CD4-positive, alpha-beta T cell (primary cell): ENCODE measurements around the gene C1orf115. TPM values are rescaled to one million over a fixed set of nuclear protein-coding genes. Genes with fewer than 3 reads are reported as not detected.

Experiments
- ATAC-seq: fragments of 200-7000 bp; cut with Tn5 transposase; one replicate; pipeline ENCODE4 v1.10.0; 2022; ENCODE audit warnings: mild to moderate bottlenecking; ENCODE audit not compliant: poor library complexity
- CTCF ChIA-PET: fragments of 350-600 bp; sonication (Branson Sonifier 250); formaldehyde crosslinking; loops from one replicate; lab custom pipeline; 2021; ENCODE audit warnings: antibody characterized with exemption, inconsistent platforms; lab: Charles Lee
- POLR2A ChIA-PET: fragments of 350-600 bp; sonication (Branson Sonifier 250); formaldehyde crosslinking; loops from one replicate; lab custom pipeline; 2021; ENCODE audit warnings: antibody characterized with exemption, inconsistent platforms; lab: Charles Lee
- DNase-seq, 14 experiments: peaks; one replicate each; pipeline ENCODE4 v3.0.0-alpha.2; 2013 to 2020; ENCODE audit warnings: mixed read lengths in 2 of 14
- H3K27ac ChIP-seq, 2 donors: one replicate each; pipeline versions ENCODE4 v1.5.1 to v1.7.0; 2013; ENCODE audit warnings: low read length in 2 of 2, low read depth in 1 of 2, mild to moderate bottlenecking in 1 of 2
- H3K27me3 ChIP-seq, 2 experiments: 1 replicate in 1 of 2; 2 replicates in 1 of 2; pipeline versions ENCODE4 v1.6.1 to v1.7.0; 2013; ENCODE audit warnings: low read length in 2 of 2, control low read depth in 1 of 2, mild to moderate bottlenecking in 1 of 2, moderate library complexity in 1 of 2; ENCODE audit not compliant: insufficient read depth in 2 of 2, control insufficient read depth in 1 of 2
- H3K36me3 ChIP-seq: one replicate; pipeline ENCODE4 v1.6.1; 2013; ENCODE audit warnings: low read length, control low read depth; ENCODE audit not compliant: insufficient read depth
- H3K4me1 ChIP-seq: one replicate; pipeline ENCODE4 v1.6.1; 2013; ENCODE audit warnings: low read length, control low read depth; ENCODE audit not compliant: insufficient read depth
- H3K4me3 ChIP-seq: one replicate; pipeline ENCODE4 v1.5.1; 2013; ENCODE audit warnings: mild to moderate bottlenecking, low read length, moderate library complexity
- H3K9me3 ChIP-seq, 2 experiments: 1 replicate in 1 of 2; 2 replicates in 1 of 2; pipeline versions ENCODE4 v1.6.1 to v1.7.0; 2013; ENCODE audit warnings: low read length in 2 of 2, mild to moderate bottlenecking in 2 of 2, control low read depth in 1 of 2, moderate library complexity in 1 of 2; ENCODE audit not compliant: control insufficient read depth in 1 of 2, insufficient read depth in 1 of 2
- H3K27ac Mint-ChIP-seq: one replicate; pipeline ENCODE4 v1.8.0; 2020; ENCODE audit warnings: mixed read lengths
- H3K27me3 Mint-ChIP-seq: one replicate; pipeline ENCODE4 v1.8.0; 2021; ENCODE audit warnings: mixed read lengths
- H3K36me3 Mint-ChIP-seq: one replicate; pipeline ENCODE4 v1.8.0; 2021; ENCODE audit warnings: low read depth, mixed read lengths
- H3K4me1 Mint-ChIP-seq: one replicate; pipeline ENCODE4 v1.8.0; 2021; ENCODE audit warnings: low read depth, mixed read lengths
- H3K4me3 Mint-ChIP-seq: one replicate; pipeline ENCODE4 v1.8.0; 2020; ENCODE audit warnings: mild to moderate bottlenecking, mixed read lengths
- H3K9me3 Mint-ChIP-seq: one replicate; pipeline ENCODE4 v1.8.0; 2020; ENCODE audit warnings: mixed read lengths
- intact Hi-C, 2 experiments: fragments of 100-400 bp; cut with DNase I in 1 of 2; cut with micrococcal nuclease in 1 of 2; formaldehyde crosslinking; loops; one replicate each; pipeline versions ENCODE4 v1.15.1 to v1.9.0; 2023 to 2025; cut with DNase I, micrococcal nuclease
- total RNA-seq, 174 experiments: library from RNA in 2 of 174; stranded (reverse) in 2 of 174; gene quantifications; one replicate each; pipeline ENCODE4 v1.2.3 and lab custom pipeline; 2021 to 2026
- TF ChIP-seq, protein P1 (sequence below): fragments of 200-600 bp; IDR thresholded peaks from one replicate; pipeline ENCODE4 v1.8.0; 2022; ENCODE audit warnings: antibody characterized with exemption, mild to moderate bottlenecking

Gene C1orf115
- total RNA-seq, 2 experiments from 2014 or later, result 0.73 to 0.82 TPM

GRCh38 chr1:220685879-220686278, 4.3 kb upstream of the C1orf115 start:
- intact Hi-C loops, result no loop called here
- Histone ChIP-seq H3K27me3 (peaks cover 0 to 9% of the 10 kb centered on the region in 2 experiments), H3K4me1 (peaks cover 8% of the 10 kb centered on the region), H3K9me3 (peaks cover 0 to 5% of the 10 kb centered on the region in 2 experiments), H3K27ac (no peak overlapping the region), H3K36me3 (no peaks in the 10 kb centered on the region), H3K4me3 (no peak overlapping the region)
- DNase-seq, result no peak
- CTCF ChIA-PET, result no interaction called here
- Mint-ChIP-seq H3K4me3 (no peak overlapping the region), H3K27ac (no peak overlapping the region), H3K4me1 (peaks cover 5% of the 10 kb centered on the region), H3K9me3 (no peaks in the 10 kb centered on the region), H3K27me3 (peaks cover 13% of the 10 kb centered on the region), H3K36me3 (no peaks in the 10 kb centered on the region)
- ATAC-seq, result no peak
- POLR2A ChIA-PET, result no interaction called here
- TF ChIP-seq, protein P1, sequence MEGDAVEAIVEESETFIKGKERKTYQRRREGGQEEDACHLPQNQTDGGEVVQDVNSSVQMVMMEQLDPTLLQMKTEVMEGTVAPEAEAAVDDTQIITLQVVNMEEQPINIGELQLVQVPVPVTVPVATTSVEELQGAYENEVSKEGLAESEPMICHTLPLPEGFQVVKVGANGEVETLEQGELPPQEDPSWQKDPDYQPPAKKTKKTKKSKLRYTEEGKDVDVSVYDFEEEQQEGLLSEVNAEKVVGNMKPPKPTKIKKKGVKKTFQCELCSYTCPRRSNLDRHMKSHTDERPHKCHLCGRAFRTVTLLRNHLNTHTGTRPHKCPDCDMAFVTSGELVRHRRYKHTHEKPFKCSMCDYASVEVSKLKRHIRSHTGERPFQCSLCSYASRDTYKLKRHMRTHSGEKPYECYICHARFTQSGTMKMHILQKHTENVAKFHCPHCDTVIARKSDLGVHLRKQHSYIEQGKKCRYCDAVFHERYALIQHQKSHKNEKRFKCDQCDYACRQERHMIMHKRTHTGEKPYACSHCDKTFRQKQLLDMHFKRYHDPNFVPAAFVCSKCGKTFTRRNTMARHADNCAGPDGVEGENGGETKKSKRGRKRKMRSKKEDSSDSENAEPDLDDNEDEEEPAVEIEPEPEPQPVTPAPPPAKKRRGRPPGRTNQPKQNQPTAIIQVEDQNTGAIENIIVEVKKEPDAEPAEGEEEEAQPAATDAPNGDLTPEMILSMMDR, result no peak

- H3K36me3 Mint-ChIP-seq, result no peaks in the 10 kb centered on the region
- peaks cover 27% of the 10 kb centered on the region for H3K27me3 Mint-ChIP-seq
- Histone ChIP-seq H3K4me1 (peaks cover 12% of the 10 kb centered on the region), H3K4me3 (no peak overlapping the region), H3K27ac (no peak overlapping the region), H3K9me3 (peaks cover 0 to 5% of the 10 kb centered on the region in 2 experiments), H3K36me3 (no peaks in the 10 kb centered on the region), H3K27me3 (peaks cover 0 to 10% of the 10 kb centered on the region in 2 experiments)
- no peaks in the 10 kb centered on the region for H3K9me3 Mint-ChIP-seq
- ATAC-seq (no peak), DNase-seq (no peak)
- intact Hi-C loops, result no loop called here
- ChIA-PET CTCF (no interaction called here), POLR2A (no interaction called here)
- H3K4me1 Mint-ChIP-seq, result peaks cover 10% of the 10 kb centered on the region
- TF ChIP-seq, protein P1, result no peak
- H3K4me3 Mint-ChIP-seq, result no peak overlapping the region
- no peak overlapping the region for H3K27ac Mint-ChIP-seq
Observed at GRCh38 chr1:220687809-220688208, 2.4 kb upstream of the C1orf115 start.

- Histone ChIP-seq H3K4me1 (peaks cover 12% of the 10 kb centered on the region), H3K27me3 (peaks cover 0 to 10% of the 10 kb centered on the region in 2 experiments), H3K36me3 (no peaks in the 10 kb centered on the region), H3K4me3 (peak overlapping the region; percentile 56), H3K9me3 (no peaks in the 10 kb centered on the region), H3K27ac (no peak overlapping the region)
- ChIA-PET CTCF (interaction anchor here (0.7 to 1.4 kb wide), 2 partner anchors 10 to 44 kb away, joined by 3 to 4 read pairs; no protein-coding TSS in a partner anchor), POLR2A (no interaction called here)
- Mint-ChIP-seq H3K4me3 (peak overlapping the region; percentile 87), H3K27ac (no peak overlapping the region), H3K36me3 (no peaks in the 10 kb centered on the region), H3K4me1 (peaks cover 10% of the 10 kb centered on the region), H3K27me3 (peaks cover 31% of the 10 kb centered on the region), H3K9me3 (no peaks in the 10 kb centered on the region)
- TF ChIP-seq, protein P1, result no peak
- ATAC-seq (no peak), DNase-seq (no peak)
- intact Hi-C loops, result loop anchor here in 1 of 2 experiments (5.0 kb wide), 1 partner anchor 88 kb away; no protein-coding TSS in a partner anchor
Observed at GRCh38 chr1:220689666-220690065, 497 bp upstream of the C1orf115 start.
